DND-41 (cell line): ENCODE results near the gene COL13A1.

ENCODE experiments used
- EZH2 ChIP-seq: IDR thresholded peaks from 3 replicates; pipeline ENCODE4 v1.6.1; 2012; ENCODE audit warnings: borderline replicate concordance, low read depth, mild to moderate bottlenecking, moderate library complexity, low read length, inconsistent platforms; ENCODE audit not compliant: severe bottlenecking
- TF ChIP-seq, protein P1 (sequence below): IDR thresholded peaks from 2 replicates; pipeline ENCODE4 v1.5.1; 2012; ENCODE audit warnings: borderline replicate concordance, low read length, moderate library complexity, mild to moderate bottlenecking; ENCODE audit not compliant: poor library complexity, severe bottlenecking; ENCODE audit errors: extremely low read depth

- TF ChIP-seq, protein P1, sequence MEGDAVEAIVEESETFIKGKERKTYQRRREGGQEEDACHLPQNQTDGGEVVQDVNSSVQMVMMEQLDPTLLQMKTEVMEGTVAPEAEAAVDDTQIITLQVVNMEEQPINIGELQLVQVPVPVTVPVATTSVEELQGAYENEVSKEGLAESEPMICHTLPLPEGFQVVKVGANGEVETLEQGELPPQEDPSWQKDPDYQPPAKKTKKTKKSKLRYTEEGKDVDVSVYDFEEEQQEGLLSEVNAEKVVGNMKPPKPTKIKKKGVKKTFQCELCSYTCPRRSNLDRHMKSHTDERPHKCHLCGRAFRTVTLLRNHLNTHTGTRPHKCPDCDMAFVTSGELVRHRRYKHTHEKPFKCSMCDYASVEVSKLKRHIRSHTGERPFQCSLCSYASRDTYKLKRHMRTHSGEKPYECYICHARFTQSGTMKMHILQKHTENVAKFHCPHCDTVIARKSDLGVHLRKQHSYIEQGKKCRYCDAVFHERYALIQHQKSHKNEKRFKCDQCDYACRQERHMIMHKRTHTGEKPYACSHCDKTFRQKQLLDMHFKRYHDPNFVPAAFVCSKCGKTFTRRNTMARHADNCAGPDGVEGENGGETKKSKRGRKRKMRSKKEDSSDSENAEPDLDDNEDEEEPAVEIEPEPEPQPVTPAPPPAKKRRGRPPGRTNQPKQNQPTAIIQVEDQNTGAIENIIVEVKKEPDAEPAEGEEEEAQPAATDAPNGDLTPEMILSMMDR = no peak
- no peak for TF ChIP-seq EZH2
These were observed 96.3 kb downstream of the COL13A1 start for GRCh38 chr10:69897999-69898398.
